Upper lobe of left lung (tissue), 4 donors: ENCODE data around the gene TTBK2.
"Not testable (repeated sequence)": the region's sequence is repeated elsewhere in the genome, so short reads cannot be mapped to it uniquely, and the experiment has no call there.

Experiments
- CTCF ChIP-seq, 6 experiments: fragments of 450-650 bp in 4 of 6; fragments of 200-600 bp in 2 of 6; sonication (generic) in 2 of 6; IDR thresholded peaks; one replicate each; pipeline ENCODE4 v1.5.1; 2016 to 2019; ENCODE audit warnings: antibody characterized with exemption in 6 of 6
- POLR2A ChIP-seq, 4 donors: fragments of 450-650 bp; IDR thresholded peaks; one replicate each; pipeline ENCODE4 v1.5.1; 2016 to 2017; ENCODE audit warnings: antibody characterized with exemption in 4 of 4, mild to moderate bottlenecking in 2 of 4

- not testable (repeated sequence) for TF ChIP-seq CTCF, POLR2A (IDR thresholded peaks at IDR 0.05)
Measured at GRCh38 chr15:42887384-42887783, 33.2 kb downstream of the TTBK2 start.
